HEK293 (cell line): ENCODE data around the gene TMEM120A.

Source experiments
- ZBTB8A ChIP-seq: fragments of 450-650 bp; formaldehyde crosslinking; IDR thresholded peaks from 2 replicates; pipeline ENCODE4 v1.5.1; 2016; ENCODE audit warnings: missing biosample characterization, missing genetic modification characterization
- ZNF112 ChIP-seq: fragments of 450-650 bp; formaldehyde crosslinking; IDR thresholded peaks from 2 replicates; pipeline ENCODE4 v1.5.0; 2017; ENCODE audit warnings: missing biosample characterization, missing genetic modification characterization
- ZNF266 ChIP-seq: fragments of 450-650 bp; formaldehyde crosslinking; IDR thresholded peaks from 2 replicates; pipeline ENCODE4 v1.5.1; 2016; ENCODE audit warnings: missing biosample characterization, missing genetic modification characterization, low read depth
- ZNF654 ChIP-seq: fragments of 450-650 bp; formaldehyde crosslinking; IDR thresholded peaks from 2 replicates; pipeline ENCODE4 v1.5.1; 2016; ENCODE audit warnings: low read depth, missing biosample characterization, missing genetic modification characterization
- TF ChIP-seq, protein P1 (sequence below): fragments of 450-650 bp; formaldehyde crosslinking; conservative IDR thresholded peaks from 2 replicates; pipeline ENCODE4 v1.5.1; 2016; ENCODE audit warnings: low read depth, missing biosample characterization, missing genetic modification characterization
- TF ChIP-seq, protein P2 (sequence below): fragments of 450-650 bp; formaldehyde crosslinking; IDR thresholded peaks from 2 replicates; pipeline ENCODE4 v1.5.1; 2016; ENCODE audit warnings: missing biosample characterization, missing genetic modification characterization

DNA sequence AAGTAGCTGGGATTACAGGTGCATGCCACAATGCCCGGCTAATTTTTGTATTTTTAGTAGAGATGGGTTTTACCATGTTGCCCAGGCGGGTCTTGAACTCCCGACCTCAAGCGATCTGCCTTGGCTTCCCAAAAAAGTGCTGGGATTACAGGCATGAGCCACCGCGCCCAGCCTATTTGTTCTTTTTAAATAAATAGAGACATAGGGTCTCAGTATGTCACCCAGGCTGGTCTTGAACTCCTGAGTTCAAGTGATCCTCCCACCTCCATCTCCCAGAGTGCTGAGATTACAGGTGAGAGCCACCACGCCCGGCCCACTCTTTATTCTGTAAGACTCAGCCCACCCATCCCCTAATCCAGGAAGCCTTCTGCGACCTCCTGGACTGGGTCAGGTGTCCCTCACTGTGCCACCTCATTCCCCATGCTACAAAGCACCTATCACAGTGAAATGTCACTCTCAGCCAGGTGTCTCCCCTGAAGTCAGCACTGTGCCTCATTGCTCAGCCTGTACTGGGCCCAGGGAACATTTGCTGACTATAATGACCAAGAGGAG is 2.8 kb downstream of the TMEM120A start:
- TF ChIP-seq, protein P1, sequence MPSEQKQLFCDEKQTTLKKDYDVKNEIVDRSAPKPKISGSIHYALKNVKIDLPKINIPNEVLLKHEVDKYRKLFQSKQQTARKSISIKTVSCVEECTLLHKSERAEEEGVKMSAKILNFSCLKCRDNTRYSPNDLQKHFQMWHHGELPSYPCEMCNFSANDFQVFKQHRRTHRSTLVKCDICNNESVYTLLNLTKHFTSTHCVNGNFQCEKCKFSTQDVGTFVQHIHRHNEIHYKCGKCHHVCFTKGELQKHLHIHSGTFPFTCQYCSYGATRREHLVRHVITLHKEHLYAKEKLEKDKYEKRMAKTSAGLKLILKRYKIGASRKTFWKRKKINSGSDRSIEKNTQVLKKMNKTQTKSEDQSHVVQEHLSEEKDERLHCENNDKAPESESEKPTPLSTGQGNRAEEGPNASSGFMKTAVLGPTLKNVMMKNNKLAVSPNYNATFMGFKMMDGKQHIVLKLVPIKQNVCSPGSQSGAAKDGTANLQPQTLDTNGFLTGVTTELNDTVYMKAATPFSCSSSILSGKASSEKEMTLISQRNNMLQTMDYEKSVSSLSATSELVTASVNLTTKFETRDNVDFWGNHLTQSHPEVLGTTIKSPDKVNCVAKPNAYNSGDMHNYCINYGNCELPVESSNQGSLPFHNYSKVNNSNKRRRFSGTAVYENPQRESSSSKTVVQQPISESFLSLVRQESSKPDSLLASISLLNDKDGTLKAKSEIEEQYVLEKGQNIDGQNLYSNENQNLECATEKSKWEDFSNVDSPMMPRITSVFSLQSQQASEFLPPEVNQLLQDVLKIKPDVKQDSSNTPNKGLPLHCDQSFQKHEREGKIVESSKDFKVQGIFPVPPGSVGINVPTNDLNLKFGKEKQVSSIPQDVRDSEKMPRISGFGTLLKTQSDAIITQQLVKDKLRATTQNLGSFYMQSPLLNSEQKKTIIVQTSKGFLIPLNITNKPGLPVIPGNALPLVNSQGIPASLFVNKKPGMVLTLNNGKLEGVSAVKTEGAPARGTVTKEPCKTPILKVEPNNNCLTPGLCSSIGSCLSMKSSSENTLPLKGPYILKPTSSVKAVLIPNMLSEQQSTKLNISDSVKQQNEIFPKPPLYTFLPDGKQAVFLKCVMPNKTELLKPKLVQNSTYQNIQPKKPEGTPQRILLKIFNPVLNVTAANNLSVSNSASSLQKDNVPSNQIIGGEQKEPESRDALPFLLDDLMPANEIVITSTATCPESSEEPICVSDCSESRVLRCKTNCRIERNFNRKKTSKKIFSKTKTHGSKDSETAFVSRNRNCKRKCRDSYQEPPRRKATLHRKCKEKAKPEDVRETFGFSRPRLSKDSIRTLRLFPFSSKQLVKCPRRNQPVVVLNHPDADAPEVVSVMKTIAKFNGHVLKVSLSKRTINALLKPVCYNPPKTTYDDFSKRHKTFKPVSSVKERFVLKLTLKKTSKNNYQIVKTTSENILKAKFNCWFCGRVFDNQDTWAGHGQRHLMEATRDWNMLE = no peak
- TF ChIP-seq ZBTB8A (tag by site-specific recombination) (no peak), ZNF112 (tag by site-specific recombination) (no peak), ZNF654 (tag by site-specific recombination) (no peak), ZNF266 (tag by site-specific recombination) (no peak)
- TF ChIP-seq, protein P2, sequence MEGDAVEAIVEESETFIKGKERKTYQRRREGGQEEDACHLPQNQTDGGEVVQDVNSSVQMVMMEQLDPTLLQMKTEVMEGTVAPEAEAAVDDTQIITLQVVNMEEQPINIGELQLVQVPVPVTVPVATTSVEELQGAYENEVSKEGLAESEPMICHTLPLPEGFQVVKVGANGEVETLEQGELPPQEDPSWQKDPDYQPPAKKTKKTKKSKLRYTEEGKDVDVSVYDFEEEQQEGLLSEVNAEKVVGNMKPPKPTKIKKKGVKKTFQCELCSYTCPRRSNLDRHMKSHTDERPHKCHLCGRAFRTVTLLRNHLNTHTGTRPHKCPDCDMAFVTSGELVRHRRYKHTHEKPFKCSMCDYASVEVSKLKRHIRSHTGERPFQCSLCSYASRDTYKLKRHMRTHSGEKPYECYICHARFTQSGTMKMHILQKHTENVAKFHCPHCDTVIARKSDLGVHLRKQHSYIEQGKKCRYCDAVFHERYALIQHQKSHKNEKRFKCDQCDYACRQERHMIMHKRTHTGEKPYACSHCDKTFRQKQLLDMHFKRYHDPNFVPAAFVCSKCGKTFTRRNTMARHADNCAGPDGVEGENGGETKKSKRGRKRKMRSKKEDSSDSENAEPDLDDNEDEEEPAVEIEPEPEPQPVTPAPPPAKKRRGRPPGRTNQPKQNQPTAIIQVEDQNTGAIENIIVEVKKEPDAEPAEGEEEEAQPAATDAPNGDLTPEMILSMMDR (tag by site-specific recombination) = no peak
